ENCODE measurements around the gene PHF13. TPM values are rescaled to one million over a fixed set of nuclear protein-coding genes. Genes with fewer than 3 reads are reported as not detected.

Gene PHF13
- total RNA-seq, 2 donors from 2014 or later: 13.8 to 79.2 TPM

GRCh38 chr1:6581561-6582305 is 31.8 kb upstream of the PHF13 start:
- 61% methylated on average over 10 of the region's 10 CpGs for WGBS
- TF ChIP-seq CTCF (IDR thresholded peaks at IDR 0.05) (no peak), POLR2A (IDR thresholded peaks at IDR 0.05) (no peak), POLR2AphosphoS5 (IDR thresholded peaks at IDR 0.05) (no peak)
- Histone ChIP-seq H3K4me3 (no peak overlapping the region), H3K27ac (peak overlapping the region in 1 of 2 donors; percentile 90), H3K9me3 (no peaks in the 10 kb centered on the region), H3K4me1 (replicated peaks) (peaks cover 16% of the 10 kb centered on the region), H3K27me3 (replicated peaks; ENCODE audit: insufficient read depth) (no peaks in the 10 kb centered on the region), H3K36me3 (no peaks in the 10 kb centered on the region)
- no peak for DNase-seq (ENCODE audit: low spot score)
- intact Hi-C loops (cut with DNase I): loop anchor here (2.0 kb wide), 1 partner anchor 27 kb away; the partner anchor contains the start of genes NOL9 and TAS1R1

- DNase-seq (ENCODE audit: low spot score): no peak
- TF ChIP-seq POLR2AphosphoS5 (IDR thresholded peaks at IDR 0.05) (no peak), POLR2A (IDR thresholded peaks at IDR 0.05) (no peak), CTCF (IDR thresholded peaks at IDR 0.05) (no peak)
- WGBS: 57% methylated on average over 1 of the region's 1 CpG
- Histone ChIP-seq H3K9me3 (no peaks in the 10 kb centered on the region), H3K36me3 (no peaks in the 10 kb centered on the region), H3K4me3 (no peak overlapping the region), H3K4me1 (replicated peaks) (peaks cover 18% of the 10 kb centered on the region), H3K27me3 (replicated peaks; ENCODE audit: insufficient read depth) (no peaks in the 10 kb centered on the region), H3K27ac (peak overlapping the region in 1 of 2 donors; percentile 90)
- intact Hi-C loops (cut with DNase I): no loop called here
Measured at GRCh38 chr1:6582370-6582769, 31.2 kb upstream of the PHF13 start.

- DNase-seq (ENCODE audit: low spot score): no peak
- no peaks in the 10 kb centered on the region for H3K27me3 ChIP-seq (replicated peaks; ENCODE audit: insufficient read depth)
- H3K9me3 ChIP-seq: no peaks in the 10 kb centered on the region
- 81% methylated on average over 21 of the region's 21 CpGs for WGBS
- TF ChIP-seq CTCF (IDR thresholded peaks at IDR 0.05): no peak
- TF ChIP-seq POLR2AphosphoS5 (IDR thresholded peaks at IDR 0.05): no peak
- TF ChIP-seq POLR2A (IDR thresholded peaks at IDR 0.05): no peak
- intact Hi-C loops (cut with DNase I): loop anchor here (5.0 kb wide), 1 partner anchor 43 kb away; no protein-coding TSS in a partner anchor
- peaks cover 25% of the 10 kb centered on the region for H3K4me1 ChIP-seq (replicated peaks)
- peaks cover 0 to 5% of the 10 kb centered on the region in 2 donors for H3K36me3 ChIP-seq
- H3K27ac ChIP-seq: no peak overlapping the region
- H3K4me3 ChIP-seq: no peak overlapping the region
Measured at GRCh38 chr1:6584126-6585080, 29.1 kb upstream of the PHF13 start.

- Histone ChIP-seq H3K27me3 (replicated peaks; ENCODE audit: insufficient read depth) (no peaks in the 10 kb centered on the region), H3K27ac (no peak overlapping the region), H3K36me3 (peaks cover 4 to 5% of the 10 kb centered on the region in 2 donors), H3K9me3 (no peaks in the 10 kb centered on the region), H3K4me1 (replicated peaks) (peaks cover 24% of the 10 kb centered on the region), H3K4me3 (no peak overlapping the region)
- 80% methylated on average over 12 of the region's 12 CpGs for WGBS
- intact Hi-C loops (cut with DNase I): loop anchor here (5.0 kb wide), 1 partner anchor 42 kb away; no protein-coding TSS in a partner anchor
- DNase-seq (ENCODE audit: low spot score): no peak
- no peak for TF ChIP-seq POLR2A (IDR thresholded peaks at IDR 0.05)
- no peak for TF ChIP-seq CTCF (IDR thresholded peaks at IDR 0.05)
- no peak for TF ChIP-seq POLR2AphosphoS5 (IDR thresholded peaks at IDR 0.05)
Measured at GRCh38 chr1:6585081-6585722, 28.3 kb upstream of the PHF13 start.

Data from prostate gland (tissue), 2 donors.